ENCODE measurements around the gene ODF2L. TPM values are rescaled to one million over a fixed set of nuclear protein-coding genes. Genes with fewer than 3 reads are reported as not detected.

Gene ODF2L
- total RNA-seq, 1 experiment from 2014 or later: 88.2 TPM

GRCh38 chr1:86357796-86358195 is 38.3 kb downstream of the ODF2L start:
- POLR2A ChIA-PET: no interaction called here
- Histone ChIP-seq H3K4me3 (ENCODE audit: low read depth in 2 of 2, low read length in 2 of 2) (no peak overlapping the region), H3K36me3 (ENCODE audit: control insufficient read depth, insufficient read depth, low read length) (peaks cover 30% of the 10 kb centered on the region), H3K27ac (ENCODE audit: low read length) (no peak overlapping the region), H3K9me3 (ENCODE audit: control insufficient read depth, insufficient read depth, low read depth, low read length) (no peaks in the 10 kb centered on the region), H3K4me1 (ENCODE audit: control insufficient read depth, insufficient read depth, low read length) (no peaks in the 10 kb centered on the region), H3K27me3 (ENCODE audit: control insufficient read depth, insufficient read depth, low read length) (no peaks in the 10 kb centered on the region)
- no TSS peak for BruUV-seq (replicated peaks)
- intact Hi-C loops (cut with micrococcal nuclease; ENCODE audit: unreplicated experiment): no loop called here
- DNase-seq (ENCODE audit: low read depth, low spot score) (no peak), ATAC-seq (no peak)
- CTCF ChIA-PET: no interaction called here
- in situ Hi-C loops (cut with HindIII; ENCODE audit: low pct_unique_long_range_greater_than_20kb, low sequenced_read_pairs): no loop called here
- TF ChIP-seq REST (IDR thresholded peaks at IDR 0.05; ENCODE audit: insufficient read depth in 1 of 2, low read depth in 2 of 2, low read length in 1 of 2) (no peak), TCF7L2 (IDR thresholded peaks at IDR 0.05; ENCODE audit: low read depth, low read length) (no peak), SIN3A (IDR thresholded peaks at IDR 0.05; ENCODE audit: borderline replicate concordance, insufficient read depth, low read depth, low read length) (no peak), POLR2AphosphoS5 (IDR thresholded peaks at IDR 0.05; ENCODE audit: low read depth, low read length) (no peak)
- TF ChIP-seq, protein P1, sequence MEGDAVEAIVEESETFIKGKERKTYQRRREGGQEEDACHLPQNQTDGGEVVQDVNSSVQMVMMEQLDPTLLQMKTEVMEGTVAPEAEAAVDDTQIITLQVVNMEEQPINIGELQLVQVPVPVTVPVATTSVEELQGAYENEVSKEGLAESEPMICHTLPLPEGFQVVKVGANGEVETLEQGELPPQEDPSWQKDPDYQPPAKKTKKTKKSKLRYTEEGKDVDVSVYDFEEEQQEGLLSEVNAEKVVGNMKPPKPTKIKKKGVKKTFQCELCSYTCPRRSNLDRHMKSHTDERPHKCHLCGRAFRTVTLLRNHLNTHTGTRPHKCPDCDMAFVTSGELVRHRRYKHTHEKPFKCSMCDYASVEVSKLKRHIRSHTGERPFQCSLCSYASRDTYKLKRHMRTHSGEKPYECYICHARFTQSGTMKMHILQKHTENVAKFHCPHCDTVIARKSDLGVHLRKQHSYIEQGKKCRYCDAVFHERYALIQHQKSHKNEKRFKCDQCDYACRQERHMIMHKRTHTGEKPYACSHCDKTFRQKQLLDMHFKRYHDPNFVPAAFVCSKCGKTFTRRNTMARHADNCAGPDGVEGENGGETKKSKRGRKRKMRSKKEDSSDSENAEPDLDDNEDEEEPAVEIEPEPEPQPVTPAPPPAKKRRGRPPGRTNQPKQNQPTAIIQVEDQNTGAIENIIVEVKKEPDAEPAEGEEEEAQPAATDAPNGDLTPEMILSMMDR (IDR thresholded peaks at IDR 0.05): no peak

GRCh38 chr1:86356247-86356646 is 39.9 kb downstream of the ODF2L start:
- no peak overlapping the region for H3K27ac ChIP-seq (ENCODE audit: low read length)
- ChIA-PET CTCF (interaction anchor here (0.5 kb wide), 1 partner anchor 60 kb away, joined by 3 read pairs; no protein-coding TSS in a partner anchor), POLR2A (no interaction called here)
- no peaks in the 10 kb centered on the region for H3K4me1 ChIP-seq (ENCODE audit: control insufficient read depth, insufficient read depth, low read length)
- no peak for DNase-seq (ENCODE audit: low read depth, low spot score)
- no peaks in the 10 kb centered on the region for H3K9me3 ChIP-seq (ENCODE audit: control insufficient read depth, insufficient read depth, low read depth, low read length)
- intact Hi-C loops (cut with micrococcal nuclease; ENCODE audit: unreplicated experiment) (no loop called here), in situ Hi-C loops (cut with HindIII; ENCODE audit: low pct_unique_long_range_greater_than_20kb, low sequenced_read_pairs) (no loop called here)
- peaks cover 30% of the 10 kb centered on the region for H3K36me3 ChIP-seq (ENCODE audit: control insufficient read depth, insufficient read depth, low read length)
- no peaks in the 10 kb centered on the region for H3K27me3 ChIP-seq (ENCODE audit: control insufficient read depth, insufficient read depth, low read length)
- no peak overlapping the region for H3K4me3 ChIP-seq (ENCODE audit: low read depth in 2 of 2, low read length in 2 of 2)
- TF ChIP-seq SIN3A (IDR thresholded peaks at IDR 0.05; ENCODE audit: borderline replicate concordance, insufficient read depth, low read depth, low read length) (no peak), POLR2AphosphoS5 (IDR thresholded peaks at IDR 0.05; ENCODE audit: low read depth, low read length) (no peak)
- TF ChIP-seq, protein P1 (IDR thresholded peaks at IDR 0.05): peak; percentile 51
- no peak for ATAC-seq
- BruUV-seq (replicated peaks): no TSS peak
